Measurements from ENCODE around the gene CASP2. TPM values are rescaled to one million over a fixed set of nuclear protein-coding genes. Genes with fewer than 3 reads are reported as not detected.

The CASP2 gene
- total and polyA plus RNA-seq, 7 experiments from 2014 or later, result 14.4 to 97.7 (median 50.0) TPM

GRCh38 chr7:143285470-143285778 is 2.7 kb upstream of the CASP2 start:
- Histone ChIP-seq H3K9me3 (ENCODE audit: control insufficient read depth in 2 of 3, low read length in 3 of 3) (no peaks in the 10 kb centered on the region), H3K27me3 (ENCODE audit: control insufficient read depth in 2 of 2, insufficient read depth in 2 of 2, low read length in 2 of 2) (no peaks in the 10 kb centered on the region), H3K4me3 (ENCODE audit: low read length) (no peak overlapping the region), H3K4me1 (ENCODE audit: control insufficient read depth in 2 of 2, insufficient read depth in 2 of 2, low read length in 2 of 2) (peaks cover 8 to 34% of the 10 kb centered on the region in 2 donors), H3K36me3 (ENCODE audit: control insufficient read depth in 2 of 3, insufficient read depth in 3 of 3, low read length in 3 of 3) (peaks cover 0 to 5% (median 0%) of the 10 kb centered on the region in 3 experiments), H3K27ac (ENCODE audit: low read depth, low read length) (no peak overlapping the region)
- ChIA-PET POLR2A (interaction anchor here (1.6 kb wide), 1 partner anchor 10 kb away, joined by 5 read pairs; no protein-coding TSS in a partner anchor), CTCF (interaction anchor here (0.8 kb wide), 1 partner anchor 45 kb away, joined by 3 read pairs; no protein-coding TSS in a partner anchor)
- Mint-ChIP-seq H3K36me3 (peaks cover 0 to 15% (median 0%) of the 10 kb centered on the region in 5 donors), H3K4me3 (peak overlapping the region in 1 of 10 donors; percentile 30), H3K9me3 (peaks cover 0 to 4% (median 0%) of the 10 kb centered on the region in 11 donors), H3K27me3 (no peaks in the 10 kb centered on the region), H3K4me1 (peaks cover 32 to 57% (median 56%) of the 10 kb centered on the region in 7 donors), H3K27ac (peak overlapping the region in 3 of 9 donors; percentile 1 to 73 (median 5))
- DNase-seq (no peak), ATAC-seq (no peak)
- intact Hi-C loops (cut with micrococcal nuclease), result loop anchor here in 1 of 2 donors (5.0 kb wide), 1 partner anchor 433 kb away; no protein-coding TSS in a partner anchor

- H3K4me3 ChIP-seq (ENCODE audit: low read length), result no peak overlapping the region
- ATAC-seq, result no peak
- CTCF ChIA-PET, result interaction anchor here (0.8 to 2.5 kb wide), 3 partner anchors 22 to 46 kb away, joined by 3 to 12 read pairs (median 6); partner anchors contain the start of gene GSTK1
- no peak for DNase-seq
- H3K27ac ChIP-seq (ENCODE audit: low read depth, low read length), result no peak overlapping the region
- POLR2A ChIA-PET, result interaction anchor here (1.0 to 2.6 kb wide), 4 partner anchors 10 to 45 kb away, joined by 3 to 34 read pairs (median 12); partner anchors contain the start of gene GSTK1
- peaks cover 13 to 36% of the 10 kb centered on the region in 2 donors for H3K4me1 ChIP-seq (ENCODE audit: control insufficient read depth in 2 of 2, insufficient read depth in 2 of 2, low read length in 2 of 2)
- peak overlapping the region in 3 of 9 donors; percentile 5 to 73 (median 32) for H3K27ac Mint-ChIP-seq
- intact Hi-C loops (cut with micrococcal nuclease), result loop anchor here in 1 of 2 donors (5.0 kb wide), 1 partner anchor 434 kb away; no protein-coding TSS in a partner anchor
- no peaks in the 10 kb centered on the region for H3K27me3 Mint-ChIP-seq
- H3K27me3 ChIP-seq (ENCODE audit: control insufficient read depth in 2 of 2, insufficient read depth in 2 of 2, low read length in 2 of 2), result no peaks in the 10 kb centered on the region
- H3K36me3 ChIP-seq (ENCODE audit: control insufficient read depth in 2 of 3, insufficient read depth in 3 of 3, low read length in 3 of 3), result peaks cover 0 to 5% (median 0%) of the 10 kb centered on the region in 3 experiments
- H3K4me1 Mint-ChIP-seq, result peaks cover 35 to 58% (median 57%) of the 10 kb centered on the region in 7 donors
- H3K36me3 Mint-ChIP-seq, result peaks cover 0 to 15% (median under 1%) of the 10 kb centered on the region in 5 donors
- no peaks in the 10 kb centered on the region for H3K9me3 ChIP-seq (ENCODE audit: control insufficient read depth in 2 of 3, low read length in 3 of 3)
- H3K9me3 Mint-ChIP-seq, result peaks cover 0 to 4% (median 0%) of the 10 kb centered on the region in 11 donors
- H3K4me3 Mint-ChIP-seq, result peak overlapping the region in 1 of 10 donors; percentile 42
Observed at GRCh38 chr7:143285806-143286521, 2.2 kb upstream of the CASP2 start.

- H3K4me1 Mint-ChIP-seq, result peaks cover 40 to 62% (median 59%) of the 10 kb centered on the region in 7 donors
- no peak for DNase-seq
- ATAC-seq, result no peak
- no peak overlapping the region for H3K27ac ChIP-seq (ENCODE audit: low read depth, low read length)
- no peak overlapping the region for H3K4me3 ChIP-seq (ENCODE audit: low read length)
- peaks cover 0 to 5% (median 0%) of the 10 kb centered on the region in 3 experiments for H3K36me3 ChIP-seq (ENCODE audit: control insufficient read depth in 2 of 3, insufficient read depth in 3 of 3, low read length in 3 of 3)
- CTCF ChIA-PET, result interaction anchor here (2.3 to 2.5 kb wide), 2 partner anchors 23 to 46 kb away, joined by 6 to 12 read pairs; partner anchors contain the start of gene GSTK1
- no peaks in the 10 kb centered on the region for H3K27me3 Mint-ChIP-seq
- H3K27me3 ChIP-seq (ENCODE audit: control insufficient read depth in 2 of 2, insufficient read depth in 2 of 2, low read length in 2 of 2), result no peaks in the 10 kb centered on the region
- POLR2A ChIA-PET, result interaction anchor here (1.0 to 2.6 kb wide), 5 partner anchors 11 to 45 kb away, joined by 3 to 34 read pairs (median 10); partner anchors contain the start of gene GSTK1
- H3K27ac Mint-ChIP-seq, result peak overlapping the region in 5 of 9 donors; percentile 9 to 91 (median 43)
- intact Hi-C loops (cut with micrococcal nuclease), result loop anchor here in 1 of 2 donors (5.0 kb wide), 1 partner anchor 434 kb away; no protein-coding TSS in a partner anchor
- peaks cover 3 to 20% (median 6%) of the 10 kb centered on the region in 5 donors for H3K36me3 Mint-ChIP-seq
- peaks cover 0 to 4% (median 0%) of the 10 kb centered on the region in 11 donors for H3K9me3 Mint-ChIP-seq
- no peaks in the 10 kb centered on the region for H3K9me3 ChIP-seq (ENCODE audit: control insufficient read depth in 2 of 3, low read length in 3 of 3)
- peaks cover 13 to 36% of the 10 kb centered on the region in 2 donors for H3K4me1 ChIP-seq (ENCODE audit: control insufficient read depth in 2 of 2, insufficient read depth in 2 of 2, low read length in 2 of 2)
- peak overlapping the region in 5 of 10 donors; percentile 43 to 99 (median 95) for H3K4me3 Mint-ChIP-seq
Observed at GRCh38 chr7:143286522-143286890, 1.6 kb upstream of the CASP2 start.

GRCh38 chr7:143287339-143287934 is 714 bp upstream of the CASP2 start:
- H3K4me3 Mint-ChIP-seq, result peak overlapping the region; percentile 88 to 99 (median 95)
- DNase-seq (no peak), ATAC-seq (no peak)
- ChIA-PET POLR2A (interaction anchor here (0.6 to 2.6 kb wide), 23 partner anchors 8 to 479 kb away, joined by 3 to 34 read pairs (median 6); partner anchors contain the start of gene GSTK1), CTCF (interaction anchor here (1.1 to 2.5 kb wide), 4 partner anchors 12 to 47 kb away, joined by 4 to 12 read pairs (median 8); partner anchors contain the start of gene GSTK1)
- intact Hi-C loops (cut with micrococcal nuclease), result loop anchor here in 1 of 2 donors (5.0 kb wide), 1 partner anchor 435 kb away; no protein-coding TSS in a partner anchor
- Histone ChIP-seq H3K9me3 (ENCODE audit: control insufficient read depth in 2 of 3, low read length in 3 of 3) (no peaks in the 10 kb centered on the region), H3K36me3 (ENCODE audit: control insufficient read depth in 2 of 3, insufficient read depth in 3 of 3, low read length in 3 of 3) (peaks cover 3 to 11% (median 5%) of the 10 kb centered on the region in 3 experiments), H3K4me1 (ENCODE audit: control insufficient read depth in 2 of 2, insufficient read depth in 2 of 2, low read length in 2 of 2) (peaks cover 13 to 36% of the 10 kb centered on the region in 2 donors), H3K27me3 (ENCODE audit: control insufficient read depth in 2 of 2, insufficient read depth in 2 of 2, low read length in 2 of 2) (no peaks in the 10 kb centered on the region), H3K27ac (ENCODE audit: low read depth, low read length) (peak overlapping the region; percentile 76), H3K4me3 (ENCODE audit: low read length) (peak overlapping the region; percentile 53)
- H3K36me3 Mint-ChIP-seq, result peaks cover 4 to 26% (median 12%) of the 10 kb centered on the region in 5 donors
- H3K4me1 Mint-ChIP-seq, result peaks cover 41 to 66% (median 59%) of the 10 kb centered on the region in 7 donors
- no peaks in the 10 kb centered on the region for H3K27me3 Mint-ChIP-seq
- peaks cover 0 to 4% (median 0%) of the 10 kb centered on the region in 11 donors for H3K9me3 Mint-ChIP-seq
- peak overlapping the region; percentile 86 to 95 (median 93) for H3K27ac Mint-ChIP-seq

- intact Hi-C loops (cut with micrococcal nuclease), result loop anchor here (1.0 to 5.0 kb wide), 14 partner anchors 10 to 1551 kb away; partner anchors contain the start of genes GSTK1 (in 2 of the 2), SSBP1 (in 1 of the 2) and ZYX (in 1 of the 2)
Observed at GRCh38 chr7:143288836-143289235, 685 bp downstream of the CASP2 start.

More at GRCh38 chr7:143288836-143289235, 685 bp downstream of the CASP2 start:
- ChIA-PET CTCF (interaction anchor here (1.2 to 2.5 kb wide), 2 partner anchors 11 to 48 kb away, joined by 9 to 12 read pairs; no protein-coding TSS in a partner anchor), POLR2A (interaction anchor here (1.2 to 2.5 kb wide), 9 partner anchors 25 to 480 kb away, joined by 3 to 34 read pairs (median 7); partner anchors contain the start of gene GSTK1)
- peaks cover 3 to 23% (median 7%) of the 10 kb centered on the region in 3 experiments for H3K36me3 ChIP-seq (ENCODE audit: control insufficient read depth in 2 of 3, insufficient read depth in 3 of 3, low read length in 3 of 3)
- no peaks in the 10 kb centered on the region for H3K27me3 ChIP-seq (ENCODE audit: control insufficient read depth in 2 of 2, insufficient read depth in 2 of 2, low read length in 2 of 2)
- Mint-ChIP-seq H3K4me3 (peak overlapping the region; percentile 88 to 99 (median 95)), H3K9me3 (peaks cover 0 to 4% (median 0%) of the 10 kb centered on the region in 11 donors), H3K36me3 (peaks cover 9 to 34% (median 17%) of the 10 kb centered on the region in 5 donors), H3K27ac (peak overlapping the region; percentile 84 to 95 (median 90)), H3K4me1 (peaks cover 35 to 63% (median 57%) of the 10 kb centered on the region in 7 donors), H3K27me3 (no peaks in the 10 kb centered on the region)
- H3K27ac ChIP-seq (ENCODE audit: low read depth, low read length), result peak overlapping the region; percentile 85
- ATAC-seq (no peak), DNase-seq (no peak)
- H3K4me3 ChIP-seq (ENCODE audit: low read length), result peak overlapping the region; percentile 92
- no peaks in the 10 kb centered on the region for H3K9me3 ChIP-seq (ENCODE audit: control insufficient read depth in 2 of 3, low read length in 3 of 3)
- H3K4me1 ChIP-seq (ENCODE audit: control insufficient read depth in 2 of 2, insufficient read depth in 2 of 2, low read length in 2 of 2), result peaks cover 13 to 28% of the 10 kb centered on the region in 2 donors

Data from naive thymus-derived CD4-positive, alpha-beta T cell (primary cell).